HEK293T (cell line): ENCODE measurements around the gene SNX9.

Source experiments
- CTCF ChIA-PET: fragments of 350-600 bp; formaldehyde crosslinking; extraction: SDS; loops from one replicate; lab custom pipeline; 2021; ENCODE audit warnings: antibody characterized with exemption, inconsistent platforms; lab: Yijun Ruan, JAX
- POLR2A ChIA-PET: fragments of 350-600 bp; formaldehyde crosslinking; extraction: SDS; loops from one replicate; lab custom pipeline; 2020; ENCODE audit warnings: antibody characterized with exemption, inconsistent platforms; lab: Yijun Ruan, JAX
- DNase-seq: peaks from one replicate; pipeline ENCODE4 v3.0.0; 2012; ENCODE audit warnings: mixed read lengths; ENCODE audit errors: extremely low spot score
- ARNT ChIP-seq: fragments of 450-650 bp; IDR thresholded peaks from 2 replicates; pipeline ENCODE4 v1.6.1; 2017; ENCODE audit warnings: mild to moderate bottlenecking
- BHLHE40 ChIP-seq: fragments of 450-650 bp; IDR thresholded peaks from 2 replicates; pipeline ENCODE4 v1.6.1; 2016; ENCODE audit warnings: mild to moderate bottlenecking, moderate library complexity, borderline replicate concordance
- CTBP1 ChIP-seq: fragments of 450-650 bp; IDR thresholded peaks from 2 replicates; pipeline ENCODE4 v1.6.1; 2016; ENCODE audit warnings: borderline replicate concordance
- ELF4 ChIP-seq: fragments of 450-650 bp; IDR thresholded peaks from 2 replicates; pipeline ENCODE4 v1.6.1; 2017; ENCODE audit warnings: antibody characterized with exemption
- FOXA1 ChIP-seq: fragments of 450-650 bp; IDR thresholded peaks from 2 replicates; pipeline ENCODE4 v1.6.1; 2016; ENCODE audit warnings: mild to moderate bottlenecking
- FOXK2 ChIP-seq: fragments of 450-650 bp; IDR thresholded peaks from 2 replicates; pipeline ENCODE4 v1.6.1; 2016; ENCODE audit warnings: mild to moderate bottlenecking
- FOXM1 ChIP-seq: fragments of 450-650 bp; IDR thresholded peaks from 2 replicates; pipeline ENCODE4 v1.6.1; 2017; ENCODE audit warnings: mild to moderate bottlenecking, borderline replicate concordance
- HDGF ChIP-seq: fragments of 450-650 bp; IDR thresholded peaks from 2 replicates; pipeline ENCODE4 v1.6.1; 2017; ENCODE audit warnings: antibody characterized with exemption, borderline replicate concordance
- L3MBTL2 ChIP-seq: fragments of 450-650 bp; conservative IDR thresholded peaks from 2 replicates; pipeline ENCODE4 v1.6.1; 2016; ENCODE audit warnings: mild to moderate bottlenecking
- LEF1 ChIP-seq: fragments of 450-650 bp; IDR thresholded peaks from 2 replicates; pipeline ENCODE4 v1.6.1; 2017; ENCODE audit warnings: mild to moderate bottlenecking, borderline replicate concordance
- NFRKB ChIP-seq: fragments of 450-650 bp; IDR thresholded peaks from 2 replicates; pipeline ENCODE4 v1.6.1; 2016; ENCODE audit warnings: mild to moderate bottlenecking, moderate library complexity
- PKNOX1 ChIP-seq: fragments of 450-650 bp; IDR thresholded peaks from 2 replicates; pipeline ENCODE4 v1.6.1; 2016
- SP1 ChIP-seq: fragments of 450-650 bp; IDR thresholded peaks from 2 replicates; pipeline ENCODE4 v1.6.1; 2017
- SUZ12 ChIP-seq: fragments of 450-650 bp; IDR thresholded peaks from 2 replicates; pipeline ENCODE4 v1.6.1; 2016; ENCODE audit warnings: mild to moderate bottlenecking
- TARDBP ChIP-seq: fragments of 450-650 bp; IDR thresholded peaks from 2 replicates; pipeline ENCODE4 v1.6.1; 2016
- ZNF384 ChIP-seq: fragments of 450-650 bp; IDR thresholded peaks from 2 replicates; pipeline ENCODE4 v1.6.1; 2016

The SNX9 gene

GRCh38 chr6:157867981-157868380 lies 44.9 kb downstream of the SNX9 start:
- no peak for DNase-seq
- TF ChIP-seq NFRKB: no peak
- TF ChIP-seq LEF1: no peak
- no peak for TF ChIP-seq ZNF384
- no peak for TF ChIP-seq FOXK2
- TF ChIP-seq CTBP1: no peak
- no peak for TF ChIP-seq FOXA1
- no peak for TF ChIP-seq ELF4
- no peak for TF ChIP-seq PKNOX1
- no peak for TF ChIP-seq TARDBP
- no peak for TF ChIP-seq HDGF
- TF ChIP-seq FOXM1: no peak
- no peak for TF ChIP-seq BHLHE40
- TF ChIP-seq SP1: no peak
- POLR2A ChIA-PET: no interaction called here

GRCh38 chr6:157868835-157869234 lies 45.8 kb downstream of the SNX9 start:
- DNase-seq: no peak
- ChIA-PET CTCF (interaction anchor here (0.7 kb wide), 1 partner anchor 55 kb away, joined by 4 read pairs; no protein-coding TSS in a partner anchor), POLR2A (no interaction called here)
- no peak for TF ChIP-seq ZNF384
- no peak for TF ChIP-seq TARDBP
- no peak for TF ChIP-seq FOXA1
- no peak for TF ChIP-seq PKNOX1
- no peak for TF ChIP-seq ELF4
- no peak for TF ChIP-seq NFRKB
- TF ChIP-seq FOXM1: no peak
- no peak for TF ChIP-seq CTBP1
- no peak for TF ChIP-seq FOXK2
- TF ChIP-seq ARNT: no peak

More at GRCh38 chr6:157867981-157868380, 44.9 kb downstream of the SNX9 start:
- CTCF ChIA-PET: interaction anchor here (0.9 kb wide), 1 partner anchor 20 kb away, joined by 4 read pairs; no protein-coding TSS in a partner anchor

GRCh38 chr6:157869673-157870302 lies 46.7 kb downstream of the SNX9 start:
- ChIA-PET POLR2A (no interaction called here), CTCF (no interaction called here)
- TF ChIP-seq NFRKB (no peak), FOXM1 (no peak), FOXA1 (no peak), ARNT (no peak), ZNF384 (no peak), SUZ12 (no peak), TARDBP (no peak), LEF1 (no peak), BHLHE40 (no peak), PKNOX1 (no peak), SP1 (no peak), HDGF (no peak), FOXK2 (no peak), CTBP1 (no peak), ELF4 (no peak)
- DNase-seq: no peak

- CTCF ChIA-PET: interaction anchor here (0.5 to 2.2 kb wide), 14 partner anchors 9 to 1172 kb away, joined by 3 to 27 read pairs (median 4); no protein-coding TSS in a partner anchor
Measured at GRCh38 chr6:157873735-157874344, 50.8 kb downstream of the SNX9 start.

GRCh38 chr6:157877149-157877548 lies 54.1 kb downstream of the SNX9 start:
- POLR2A ChIA-PET: no interaction called here

More at GRCh38 chr6:157873735-157874344, 50.8 kb downstream of the SNX9 start:
- TF ChIP-seq PKNOX1: no peak
- TF ChIP-seq NFRKB: no peak
- no peak for TF ChIP-seq FOXM1
- no peak for TF ChIP-seq LEF1
- no peak for TF ChIP-seq TARDBP
- TF ChIP-seq ZNF384: no peak
- TF ChIP-seq ELF4: no peak
- no peak for TF ChIP-seq CTBP1
- DNase-seq: peak; percentile 84
- POLR2A ChIA-PET: interaction anchor here (1.6 kb wide), 2 partner anchors 11 to 40 kb away, joined by 3 to 5 read pairs; no protein-coding TSS in a partner anchor

More at GRCh38 chr6:157877149-157877548, 54.1 kb downstream of the SNX9 start:
- CTCF ChIA-PET: no interaction called here
- no peak for DNase-seq
- TF ChIP-seq FOXM1 (no peak), FOXK2 (no peak), L3MBTL2 (no peak), ZNF384 (no peak), FOXA1 (no peak), SUZ12 (no peak), BHLHE40 (no peak), ELF4 (no peak)
